HG03045 (cell line): ENCODE measurements around the gene CHTOP.
A peak's percentile ranks its signal among the peaks of the same experiment; 100 is the strongest.
"Not testable (repeated sequence)": the region's sequence is repeated elsewhere in the genome, so short reads cannot be mapped to it uniquely, and the experiment has no call there.

Source experiments
- ATAC-seq: cut with Tn5 transposase; IDR thresholded peaks from one replicate; pipeline ENCODE4 v1.9.1; 2021; ENCODE audit warnings: mild to moderate bottlenecking, moderate library complexity; ENCODE audit not compliant: unreplicated experiment

CHTOP gene

DNA sequence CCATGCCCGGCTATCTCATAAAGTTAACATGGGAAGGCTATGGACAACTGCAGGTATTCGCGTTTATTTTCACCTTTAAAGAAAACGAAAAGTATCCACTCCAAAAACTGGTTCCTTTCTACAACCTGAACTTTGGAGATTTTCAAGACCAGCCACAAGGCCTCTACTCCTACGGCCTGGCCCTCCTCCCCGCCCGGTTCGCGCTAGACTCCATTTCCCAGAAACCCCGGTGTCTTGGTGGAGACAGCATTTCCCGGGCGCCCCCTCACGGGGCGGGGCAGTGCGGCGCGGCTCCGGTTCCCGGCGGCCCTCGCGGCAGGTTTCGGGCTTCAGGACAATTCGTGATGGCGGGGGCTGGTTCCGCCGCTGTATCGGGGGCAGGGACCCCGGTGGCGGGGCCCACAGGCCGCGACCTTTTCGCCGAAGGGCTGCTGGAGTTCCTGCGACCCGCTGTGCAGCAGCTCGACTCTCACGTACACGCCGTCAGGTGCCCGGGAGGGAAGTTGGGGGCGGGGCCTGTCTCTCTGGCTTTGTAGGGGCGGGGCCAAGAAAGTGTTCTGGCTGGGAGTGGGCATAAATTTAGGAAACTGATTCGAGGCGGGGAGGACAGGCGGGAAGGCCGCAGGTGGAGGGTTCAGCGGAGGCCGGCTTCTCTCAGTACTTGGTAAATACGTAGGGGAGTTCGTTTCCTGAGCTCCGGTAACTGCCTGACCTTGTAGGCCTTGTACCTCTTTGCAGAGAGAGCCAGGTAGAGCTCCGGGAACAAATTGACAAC lies 24.7 kb downstream of the CHTOP start, which contains the start of gene SNAPIN:
TSS of gene SNAPIN (plus strand) at position 304 of the 775 bp plus-strand sequence. CDS start at position 345, 41 bp downstream.
- peak; percentile 92 for ATAC-seq

DNA sequence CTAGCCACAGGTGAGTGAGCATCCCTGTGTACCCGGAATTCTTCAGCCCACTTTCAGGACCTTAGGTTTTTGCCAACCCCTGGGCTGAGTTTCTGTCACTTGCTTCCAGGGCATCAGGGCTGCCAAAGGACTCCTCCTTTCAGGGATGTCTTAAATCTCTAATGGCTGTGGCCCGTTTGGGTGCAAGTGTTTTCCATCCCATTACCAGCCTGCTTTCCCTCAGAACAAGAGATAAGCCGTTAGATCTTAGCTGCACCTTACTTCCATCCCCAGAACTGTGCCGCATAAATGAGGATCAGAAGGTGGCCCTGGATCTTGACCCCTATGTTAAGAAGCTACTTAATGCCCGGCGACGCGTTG lies 25.3 kb downstream of the CHTOP start:
- ATAC-seq = no peak

DNA sequence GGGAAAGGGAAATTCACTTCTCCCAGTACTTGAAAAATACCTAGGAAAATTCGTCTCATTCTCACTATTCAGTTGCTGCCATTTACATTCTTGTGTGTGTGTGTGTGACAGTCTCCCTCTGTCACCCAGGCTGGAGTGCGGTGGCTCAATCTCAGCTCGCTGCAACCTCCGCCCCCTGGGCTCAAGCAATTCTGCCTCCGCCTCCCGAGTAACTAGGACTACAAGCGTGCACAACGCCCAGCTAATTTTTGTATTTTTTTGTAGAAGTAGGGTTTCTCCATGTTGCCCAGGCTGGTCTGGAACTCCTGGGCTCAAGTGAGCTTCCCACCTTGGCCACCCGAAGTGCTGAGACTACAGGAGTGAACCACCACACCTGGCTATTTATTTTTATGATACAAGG lies 25.8 kb downstream of the CHTOP start:
- ATAC-seq = no peak

DNA sequence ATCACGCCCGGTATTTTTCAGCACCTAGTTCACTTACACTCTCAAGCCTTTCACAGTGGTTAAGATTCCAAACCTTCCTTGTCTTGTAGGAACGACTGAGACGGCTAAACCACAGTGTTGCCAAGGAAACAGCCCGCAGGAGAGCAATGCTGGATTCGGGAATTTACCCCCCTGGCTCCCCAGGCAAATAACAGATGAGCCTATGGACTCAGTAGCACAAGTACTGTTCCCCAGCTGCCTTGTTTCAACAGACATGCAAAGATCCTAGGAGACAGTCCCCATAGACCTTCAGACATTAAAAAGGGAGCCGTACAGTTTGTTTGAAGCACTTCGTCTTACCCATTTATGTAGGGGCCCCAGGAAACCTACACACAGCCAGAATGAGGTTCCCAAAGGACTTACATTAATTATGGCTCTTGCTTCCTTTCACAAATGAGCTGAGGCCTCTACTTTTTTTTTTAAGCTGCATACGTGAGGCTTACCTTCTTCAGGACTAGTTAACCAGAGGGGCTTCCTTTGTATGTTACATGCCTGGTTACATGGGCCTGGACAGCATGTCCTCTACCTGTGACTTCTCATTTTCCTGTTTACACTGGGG lies 27.3 kb downstream of the CHTOP start:
- ATAC-seq = no peak

DNA sequence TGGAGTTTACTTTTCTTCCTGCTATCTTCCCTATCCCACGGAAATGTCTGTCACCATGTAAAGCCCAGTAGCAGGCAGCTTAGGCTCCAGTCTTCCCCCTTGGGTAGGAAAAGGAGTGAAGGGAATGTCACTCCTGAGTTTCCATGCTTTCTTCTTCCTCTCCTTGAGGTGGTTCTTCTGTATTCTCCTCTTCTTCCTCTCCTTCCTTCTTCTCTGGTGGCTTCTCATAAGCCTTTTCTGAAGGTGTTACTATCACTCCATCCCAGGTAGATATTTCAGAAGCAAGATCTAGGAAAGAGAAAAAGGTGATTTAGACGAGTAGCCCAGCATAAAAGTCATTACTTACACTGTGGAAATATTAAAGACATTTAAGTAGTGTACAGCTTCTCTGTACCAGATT lies 28.4 kb downstream of the CHTOP start:
- ATAC-seq = no peak

DNA sequence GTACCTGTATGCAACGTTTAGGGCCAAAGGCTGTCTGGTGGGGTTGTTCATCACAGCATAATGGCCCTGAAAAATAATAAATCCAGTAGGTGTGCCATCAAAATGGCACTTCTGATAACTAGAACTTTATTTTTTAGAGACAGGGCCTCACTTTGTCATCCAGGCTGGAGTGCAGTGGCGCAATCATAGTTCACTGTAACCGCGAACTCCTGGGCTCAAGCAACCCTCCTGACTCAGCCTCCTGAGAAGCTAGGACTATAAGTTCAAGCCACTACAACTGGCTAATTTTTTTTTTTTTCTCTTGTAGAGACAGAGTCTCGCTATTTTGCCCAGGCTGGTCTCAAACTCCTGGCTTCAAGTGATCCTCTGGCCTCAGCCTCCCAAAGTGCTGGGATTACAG lies 29.3 kb downstream of the CHTOP start:
- ATAC-seq = no peak

DNA sequence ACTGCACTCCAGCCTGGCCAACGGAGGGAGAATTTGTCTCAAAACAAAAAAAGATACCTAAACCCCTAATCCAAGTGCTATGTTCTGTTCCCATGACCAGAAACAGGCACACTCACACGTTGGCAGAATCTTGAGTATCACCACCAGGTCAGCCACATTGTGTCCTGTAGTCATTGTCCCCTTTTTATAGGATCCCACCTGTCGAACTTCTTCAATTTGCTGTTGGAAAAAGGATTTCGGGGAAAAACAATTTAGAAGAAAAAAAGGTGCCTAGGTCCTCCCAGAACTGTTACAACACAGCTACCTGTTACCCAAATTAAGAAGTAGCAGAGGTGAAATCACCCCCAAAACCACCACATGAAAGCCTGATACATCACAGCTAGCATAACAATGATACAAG lies 33.6 kb downstream of the CHTOP start:
- no peak for ATAC-seq

DNA sequence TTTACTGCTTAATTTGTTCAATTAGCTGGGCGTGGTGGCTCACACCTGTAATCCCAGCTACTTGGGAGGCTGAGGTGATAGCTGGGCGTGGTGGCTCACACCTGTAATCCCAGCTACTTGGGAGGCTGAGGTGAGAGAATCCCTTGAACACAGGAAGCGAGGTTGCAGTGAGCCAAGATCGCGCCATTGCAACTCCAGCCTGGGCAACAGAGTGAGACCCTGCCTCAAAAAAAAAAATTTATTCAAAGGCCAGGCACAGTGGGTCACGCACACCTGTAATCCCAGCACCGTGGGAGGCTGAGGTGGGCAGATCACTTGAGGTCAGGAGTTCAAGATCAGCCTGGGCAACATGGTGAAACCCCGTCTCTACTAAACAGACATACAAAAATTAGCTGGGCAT lies 34.8 kb downstream of the CHTOP start:
- ATAC-seq = not testable (repeated sequence)

DNA sequence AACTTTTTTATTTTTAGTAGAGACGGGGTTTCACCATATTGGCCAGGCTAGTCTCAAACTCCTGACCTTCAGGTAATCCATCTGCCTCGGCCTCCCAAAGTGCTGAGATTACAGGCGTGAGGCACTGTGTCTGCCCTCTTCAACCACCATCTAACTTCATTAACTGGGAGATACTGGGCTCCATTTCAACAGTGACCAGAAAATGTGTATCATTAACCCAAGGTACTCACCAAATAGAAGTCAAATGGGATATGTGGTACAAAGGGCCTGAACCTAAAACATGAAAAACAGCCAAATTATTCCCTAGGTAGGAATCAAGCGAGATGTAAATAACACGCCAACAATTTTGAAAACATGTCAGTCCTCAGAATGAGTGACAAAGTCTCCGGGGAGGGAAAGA lies 35.7 kb downstream of the CHTOP start:
- ATAC-seq = no peak

DNA sequence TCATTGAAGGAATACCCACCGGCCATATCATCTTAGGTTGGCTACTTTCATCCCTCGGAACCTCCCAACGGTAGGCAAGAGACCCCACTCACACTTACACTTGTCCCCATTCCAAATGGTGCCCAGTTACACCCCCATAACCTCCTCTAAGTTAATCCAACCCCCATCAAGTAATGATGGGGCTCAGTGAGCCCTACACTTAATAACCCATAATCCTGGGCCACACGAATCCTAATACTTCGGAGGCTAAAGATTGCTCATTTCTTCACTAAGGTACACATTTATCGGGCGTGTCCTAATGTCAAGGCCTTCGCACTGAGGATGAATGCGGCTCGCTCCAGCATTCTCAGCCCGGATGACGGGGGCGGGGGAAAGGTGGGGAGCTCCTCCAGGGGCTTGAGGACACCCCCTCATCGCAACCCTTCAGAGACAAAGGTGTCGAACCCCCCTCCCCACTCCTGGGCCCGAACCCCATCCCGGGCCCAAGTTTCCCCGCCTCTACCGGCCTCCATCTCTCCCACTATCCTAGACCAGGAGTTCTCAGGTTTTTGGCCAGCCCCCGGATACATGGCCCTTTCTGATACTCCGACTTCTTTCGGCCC lies 36.5 kb downstream of the CHTOP start:
- ATAC-seq = peak; percentile 5

DNA sequence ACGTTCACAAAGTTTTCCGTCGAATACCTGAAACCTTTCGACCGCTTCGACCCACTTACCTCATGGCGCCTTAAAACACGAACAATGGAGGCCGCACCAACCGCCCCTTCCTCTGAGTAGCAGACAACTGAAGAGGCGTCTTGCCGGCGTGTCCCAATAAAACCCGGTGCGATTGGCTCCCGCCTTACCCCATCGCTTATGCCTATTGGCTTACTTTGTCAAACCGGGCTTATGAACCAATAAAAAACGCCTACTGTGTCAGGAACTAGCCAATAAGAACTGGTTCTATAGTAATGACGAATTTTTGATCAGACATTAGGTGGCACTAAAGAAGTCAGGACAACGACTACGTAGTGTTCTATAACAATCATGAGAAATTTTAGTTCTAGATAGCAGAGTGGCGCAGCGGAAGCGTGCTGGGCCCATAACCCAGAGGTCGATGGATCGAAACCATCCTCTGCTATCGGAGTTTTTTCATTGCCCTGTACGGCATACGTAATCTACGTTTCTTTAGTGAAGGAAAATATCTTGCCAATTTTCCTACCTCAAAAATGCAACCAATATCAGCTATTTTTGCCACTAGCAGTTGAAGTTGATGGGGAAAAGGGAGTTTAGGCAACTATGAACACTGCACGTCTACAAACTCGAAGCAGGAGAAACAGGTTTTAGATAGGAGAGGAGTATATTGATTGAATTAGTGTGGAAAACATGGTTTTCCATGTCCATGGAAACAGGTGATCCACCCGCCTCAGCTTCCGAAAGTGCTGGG lies 37.2 kb downstream of the CHTOP start, which contains the start of gene ILF2:
TSS of gene ILF2 (minus strand) at position 135 of the 769 bp plus-strand sequence. CDS start at position 64, 71 bp downstream.
- ATAC-seq = peak; percentile 87

DNA sequence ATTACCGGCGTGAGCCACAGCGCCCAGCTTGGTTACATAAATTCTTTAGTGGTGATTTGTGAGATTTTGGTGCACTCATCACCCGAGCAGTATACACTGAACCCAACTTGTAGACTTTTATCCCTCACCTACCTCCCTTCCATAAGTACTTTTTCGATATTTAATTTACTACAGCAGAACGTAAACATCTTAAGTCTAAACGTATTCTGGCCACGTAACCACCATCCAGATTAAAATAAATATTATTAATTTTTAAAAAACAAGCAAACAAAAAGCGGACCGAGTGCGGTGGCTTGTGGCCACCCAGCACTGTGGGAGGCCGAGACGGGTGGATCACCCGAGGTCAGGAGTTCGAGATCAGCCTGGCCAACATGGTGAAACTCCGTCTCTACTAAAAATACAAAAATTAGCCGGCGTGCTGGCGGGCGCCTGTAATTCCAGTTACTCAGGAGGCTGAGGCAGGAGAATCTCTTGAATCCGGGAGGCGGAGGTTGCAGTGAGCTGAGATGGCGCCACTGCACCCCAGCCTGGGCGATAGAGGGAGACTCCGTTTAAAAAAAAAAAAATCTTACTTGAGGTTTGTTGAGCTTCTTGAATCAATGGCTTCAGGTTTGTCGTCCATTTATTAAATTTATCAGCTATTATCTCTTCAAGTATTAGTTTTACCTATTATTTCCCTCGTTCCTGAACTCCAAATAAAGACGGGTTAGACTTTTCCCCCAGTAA lies 37.9 kb downstream of the CHTOP start:
- peak; percentile 17 for ATAC-seq

DNA sequence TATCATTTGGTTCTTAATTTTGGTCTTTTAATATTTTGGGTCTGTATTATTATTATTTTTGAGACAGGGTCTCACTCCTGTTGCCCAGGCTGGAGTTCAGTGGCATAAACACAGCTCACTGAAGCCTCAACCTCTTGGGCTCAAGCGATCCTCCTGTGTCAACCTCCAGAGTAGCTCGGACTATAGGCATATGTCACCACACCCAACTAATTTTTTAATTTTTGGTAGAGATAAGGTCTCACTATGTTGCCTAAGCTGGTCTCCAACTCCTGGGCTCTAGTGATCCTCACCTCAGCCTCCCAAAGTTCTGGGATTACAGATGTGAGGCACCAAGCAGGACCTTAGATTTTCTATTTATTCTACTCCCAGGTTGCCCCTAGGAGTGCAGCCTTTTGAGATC lies 39.6 kb downstream of the CHTOP start:
- ATAC-seq = no peak

DNA sequence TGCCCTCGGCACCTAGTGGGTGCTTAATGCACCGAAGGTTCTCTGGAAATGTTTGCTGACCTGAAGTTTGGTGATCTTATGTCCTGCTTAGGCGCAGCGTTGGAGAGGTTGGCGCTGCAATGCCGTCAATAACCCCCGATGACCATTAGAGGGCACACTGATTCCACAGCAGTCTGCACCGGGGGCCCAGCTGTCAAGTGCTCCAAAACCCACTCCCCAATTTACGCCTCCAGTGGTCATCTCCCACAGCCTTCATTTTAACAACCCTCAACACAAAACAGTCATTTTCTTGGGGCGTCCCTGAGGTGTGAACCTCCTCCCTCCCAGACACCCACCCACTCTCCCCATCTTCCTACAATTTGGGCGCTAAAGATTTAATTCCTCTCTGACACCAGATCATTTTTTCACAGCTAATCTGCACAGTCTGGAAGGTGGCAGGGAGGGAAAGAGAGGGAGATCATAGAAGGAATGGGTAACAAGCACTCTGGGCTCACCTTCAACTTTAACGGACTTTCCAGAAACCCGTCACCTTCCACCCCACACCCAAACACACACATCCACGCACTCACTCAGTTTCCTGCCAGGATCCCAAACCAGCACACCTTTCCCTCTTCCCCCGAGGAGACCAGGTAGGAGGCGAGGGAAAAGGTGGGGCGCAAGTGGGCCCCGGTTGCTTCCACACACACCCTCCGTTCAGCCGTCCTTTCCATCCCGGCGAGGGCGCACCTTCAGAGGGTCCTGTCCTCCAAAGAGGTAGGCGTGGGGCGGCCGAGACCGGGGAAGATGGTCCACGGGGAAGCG lies 44.1 kb downstream of the CHTOP start:
- no peak for ATAC-seq

DNA sequence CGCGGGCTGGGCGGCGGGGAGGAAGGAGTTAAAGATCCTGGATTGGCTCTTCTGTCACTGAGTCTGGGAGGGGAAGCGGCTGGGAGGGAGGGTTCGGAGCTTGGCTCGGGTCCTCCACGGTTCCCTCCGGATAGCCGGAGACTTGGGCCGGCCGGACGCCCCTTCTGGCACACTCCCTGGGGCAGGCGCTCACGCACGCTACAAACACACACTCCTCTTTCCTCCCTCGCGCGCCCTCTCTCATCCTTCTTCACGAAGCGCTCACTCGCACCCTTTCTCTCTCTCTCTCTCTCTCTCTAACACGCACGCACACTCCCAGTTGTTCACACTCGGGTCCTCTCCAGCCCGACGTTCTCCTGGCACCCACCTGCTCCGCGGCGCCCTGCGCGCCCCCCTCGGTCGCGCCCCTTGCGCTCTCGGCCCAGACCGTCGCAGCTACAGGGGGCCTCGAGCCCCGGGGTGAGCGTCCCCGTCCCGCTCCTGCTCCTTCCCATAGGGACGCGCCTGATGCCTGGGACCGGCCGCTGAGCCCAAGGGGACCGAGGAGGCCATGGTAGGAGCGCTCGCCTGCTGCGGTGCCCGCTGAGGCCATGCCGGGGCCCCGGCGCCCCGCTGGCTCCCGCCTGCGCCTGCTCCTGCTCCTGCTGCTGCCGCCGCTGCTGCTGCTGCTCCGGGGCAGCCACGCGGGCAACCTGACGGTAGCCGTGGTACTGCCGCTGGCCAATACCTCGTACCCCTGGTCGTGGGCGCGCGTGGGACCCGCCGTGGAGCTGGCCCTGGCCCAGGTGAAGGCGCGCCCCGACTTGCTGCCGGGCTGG lies 44.9 kb downstream of the CHTOP start, which contains the start of gene NPR1:
TSS of gene NPR1 (plus strand) at position 170 of the 818 bp plus-strand sequence. CDS start at position 591, 421 bp downstream.
- ATAC-seq = no peak

DNA sequence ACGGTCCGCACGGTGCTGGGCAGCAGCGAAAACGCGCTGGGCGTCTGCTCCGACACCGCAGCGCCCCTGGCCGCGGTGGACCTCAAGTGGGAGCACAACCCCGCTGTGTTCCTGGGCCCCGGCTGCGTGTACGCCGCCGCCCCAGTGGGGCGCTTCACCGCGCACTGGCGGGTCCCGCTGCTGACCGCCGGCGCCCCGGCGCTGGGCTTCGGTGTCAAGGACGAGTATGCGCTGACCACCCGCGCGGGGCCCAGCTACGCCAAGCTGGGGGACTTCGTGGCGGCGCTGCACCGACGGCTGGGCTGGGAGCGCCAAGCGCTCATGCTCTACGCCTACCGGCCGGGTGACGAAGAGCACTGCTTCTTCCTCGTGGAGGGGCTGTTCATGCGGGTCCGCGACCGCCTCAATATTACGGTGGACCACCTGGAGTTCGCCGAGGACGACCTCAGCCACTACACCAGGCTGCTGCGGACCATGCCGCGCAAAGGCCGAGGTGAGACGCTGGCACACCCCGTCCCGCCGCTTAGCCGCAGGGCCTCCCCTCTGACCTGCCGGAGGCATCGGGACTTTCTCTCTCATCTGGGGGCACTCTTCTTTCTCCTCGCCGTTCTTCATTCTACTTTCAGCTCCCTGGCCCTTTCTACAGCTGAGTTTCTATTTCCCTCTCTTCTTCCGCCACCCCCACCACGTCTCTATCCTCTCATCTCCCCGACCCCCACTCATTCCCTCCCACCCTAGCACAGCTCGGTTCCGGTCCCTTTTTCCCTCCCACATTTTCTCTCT lies 45.7 kb downstream of the CHTOP start:
- ATAC-seq = no peak

DNA sequence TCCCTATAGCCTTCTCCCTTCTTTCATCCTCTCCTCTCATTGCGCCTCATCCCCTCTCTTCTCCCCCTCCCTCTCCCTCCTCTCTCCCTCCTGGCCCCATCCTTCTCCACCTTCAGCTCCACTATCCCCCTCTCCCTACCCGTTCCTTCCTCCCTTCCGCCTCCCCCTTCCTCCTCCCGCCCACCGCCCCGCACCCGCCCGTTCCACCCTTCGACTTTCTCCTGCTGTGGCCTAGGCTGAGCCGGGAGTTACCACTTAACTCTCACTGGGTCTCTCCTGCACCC lies 46.2 kb downstream of the CHTOP start:
- no peak for ATAC-seq

DNA sequence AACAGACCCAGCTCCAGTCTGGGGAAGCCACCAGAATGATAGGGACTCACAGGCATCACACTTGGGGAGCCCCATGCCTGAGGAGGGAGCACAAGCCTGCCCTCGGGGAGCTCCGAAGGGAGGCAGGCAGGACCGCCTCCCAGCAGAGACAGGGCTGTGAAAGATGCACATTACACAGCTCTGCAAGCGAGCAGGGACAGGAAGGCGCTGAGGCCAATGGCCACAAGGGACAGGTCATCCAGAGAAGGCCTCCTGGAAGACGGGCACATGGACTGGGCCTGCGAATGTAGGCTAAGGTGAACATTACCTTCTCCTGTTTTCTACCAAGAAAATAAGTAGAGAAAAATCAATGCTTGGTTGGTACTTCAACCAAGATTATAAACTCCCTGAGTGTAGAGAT lies 48.9 kb downstream of the CHTOP start:
- ATAC-seq = no peak
